ENCODE measurements around the gene GABARAP.

- no peak for TF ChIP-seq CTCF (optimal IDR thresholded peaks at IDR 0.05 in 1 of 3, IDR thresholded peaks at IDR 0.05 in 1 of 3, conservative IDR thresholded peaks at IDR 0.05 in 1 of 3; ENCODE audit: extremely low read depth in 1 of 3, insufficient read depth in 2 of 3, low read length in 3 of 3)
- TF ChIP-seq EZH2 (IDR thresholded peaks at IDR 0.05; ENCODE audit: low read length), result no peak
These were observed 45.4 kb downstream of the GABARAP start for GRCh38 chr17:7196651-7197401.
